H9 (cell line): ENCODE measurements around the gene CEP55. TPM values are rescaled to one million over a fixed set of nuclear protein-coding genes. Genes with fewer than 3 reads are reported as not detected.

Experiments used
- DNase-seq: peaks from one replicate; pipeline ENCODE4 v3.0.0-alpha.2; 2017
- H2AFZ ChIP-seq: one replicate; pipeline ENCODE4 v1.6.1; 2013; ENCODE audit warnings: mild to moderate bottlenecking, low read length, control low read depth, moderate library complexity
- H2AK5ac ChIP-seq: 2 replicates; pipeline ENCODE4 v1.6.1; 2013; ENCODE audit warnings: low read length, control low read depth, mixed read lengths; ENCODE audit not compliant: insufficient read length
- H2BK120ac ChIP-seq: one replicate; pipeline ENCODE4 v1.6.1; 2013; ENCODE audit warnings: low read depth, mild to moderate bottlenecking, low read length, control low read depth, inconsistent platforms; ENCODE audit not compliant: poor library complexity, severe bottlenecking
- H2BK12ac ChIP-seq: 2 replicates; pipeline ENCODE4 v1.6.1; 2013; ENCODE audit warnings: low read length, control low read depth, mixed read lengths, low read depth; ENCODE audit not compliant: insufficient read length
- H2BK15ac ChIP-seq: 2 replicates; pipeline ENCODE4 v1.6.1; 2013; ENCODE audit warnings: low read depth, low read length, control low read depth
- H2BK20ac ChIP-seq: one replicate; pipeline ENCODE4 v1.6.1; 2013; ENCODE audit warnings: low read depth, mild to moderate bottlenecking, low read length, control low read depth, inconsistent platforms; ENCODE audit not compliant: poor library complexity, severe bottlenecking
- H2BK5ac ChIP-seq: 2 replicates; pipeline ENCODE4 v1.6.1; 2013; ENCODE audit warnings: low read length, control low read depth, mixed read lengths; ENCODE audit not compliant: insufficient read length
- H3K14ac ChIP-seq: 2 replicates; pipeline ENCODE4 v1.6.1; 2013; ENCODE audit warnings: low read length, control low read depth; ENCODE audit not compliant: insufficient read depth
- H3K18ac ChIP-seq: 2 replicates; pipeline ENCODE4 v1.6.1; 2013; ENCODE audit warnings: low read depth, mild to moderate bottlenecking, mixed read lengths, low read length, control low read depth; ENCODE audit not compliant: insufficient read length
- H3K23ac ChIP-seq: 2 replicates; pipeline ENCODE4 v1.6.1; 2013; ENCODE audit warnings: low read length, control low read depth, mixed read lengths, low read depth; ENCODE audit not compliant: insufficient read length
- H3K23me2 ChIP-seq: 2 replicates; pipeline ENCODE4 v1.6.1; 2013; ENCODE audit warnings: low read depth, mild to moderate bottlenecking, mixed read lengths, low read length, control low read depth; ENCODE audit not compliant: insufficient read length, poor library complexity, severe bottlenecking
- H3K27ac ChIP-seq: 2 replicates; pipeline ENCODE4 v1.5.1; 2013; ENCODE audit warnings: low read length, control low read depth, mixed read lengths, low read depth; ENCODE audit not compliant: insufficient read length
- H3K27me3 ChIP-seq: 2 replicates; pipeline ENCODE4 v1.6.1; 2013; ENCODE audit warnings: low read length, control low read depth, inconsistent platforms; ENCODE audit not compliant: insufficient read depth
- H3K4ac ChIP-seq: 2 replicates; pipeline ENCODE4 v1.6.1; 2013; ENCODE audit warnings: low read depth, mild to moderate bottlenecking, control low read depth, inconsistent platforms, low read length, moderate library complexity
- H3K4me1 ChIP-seq: 2 replicates; pipeline ENCODE4 v1.6.1; 2013; ENCODE audit warnings: low read length, control low read depth, inconsistent platforms; ENCODE audit not compliant: insufficient read depth
- H3K4me2 ChIP-seq: 2 replicates; pipeline ENCODE4 v1.6.1; 2013; ENCODE audit warnings: low read length, control low read depth, mixed read lengths; ENCODE audit not compliant: insufficient read length, insufficient read depth
- H3K56ac ChIP-seq: 2 replicates; pipeline ENCODE4 v1.6.1; 2013; ENCODE audit warnings: low read depth, mild to moderate bottlenecking, mixed read lengths, low read length, control low read depth; ENCODE audit not compliant: insufficient read length
- H3K79me1 ChIP-seq: 2 replicates; pipeline ENCODE4 v1.6.1; 2013; ENCODE audit warnings: low read depth, mild to moderate bottlenecking, moderate library complexity, low read length, control low read depth, inconsistent platforms; ENCODE audit not compliant: insufficient read depth, poor library complexity, severe bottlenecking
- H3K79me2 ChIP-seq: 2 replicates; pipeline ENCODE4 v1.6.1; 2013; ENCODE audit warnings: low read length, control low read depth, inconsistent platforms; ENCODE audit not compliant: insufficient read depth
- H3K9ac ChIP-seq: 2 replicates; pipeline ENCODE4 v1.6.1; 2013; ENCODE audit warnings: low read length, control low read depth, mixed read lengths; ENCODE audit not compliant: insufficient read length; ENCODE audit errors: extremely low read depth
- H3K9me3 ChIP-seq: one replicate; pipeline ENCODE4 v1.6.1; 2013; ENCODE audit warnings: low read depth, low read length, inconsistent platforms; ENCODE audit not compliant: control insufficient read depth
- H3T11ph ChIP-seq: one replicate; pipeline ENCODE4 v1.6.1; 2013; ENCODE audit warnings: mild to moderate bottlenecking, low read length, control low read depth, inconsistent platforms
- H4K20me1 ChIP-seq: one replicate; pipeline ENCODE4 v1.6.1; 2013; ENCODE audit not compliant: control insufficient read depth, insufficient read length, insufficient read depth
- H4K5ac ChIP-seq: 2 replicates; pipeline ENCODE4 v1.6.1; 2013; ENCODE audit warnings: low read depth, mild to moderate bottlenecking, mixed read lengths, low read length, control low read depth; ENCODE audit not compliant: insufficient read length
- H4K8ac ChIP-seq: replicated peaks from 2 replicates; pipeline ENCODE4 v1.6.1; 2013; ENCODE audit warnings: low read length, control low read depth, mixed read lengths, low read depth; ENCODE audit not compliant: insufficient read length
- H4K91ac ChIP-seq: 2 replicates; pipeline ENCODE4 v1.6.1; 2013; ENCODE audit warnings: low read depth, mild to moderate bottlenecking, moderate library complexity, mixed read lengths, low read length, control low read depth; ENCODE audit not compliant: insufficient read length
- H3K27ac Mint-ChIP-seq, 3 experiments: 2 replicates in 2 of 3; 3 replicates in 1 of 3; pipeline ENCODE4 v1.8.0; 2020 to 2021; ENCODE audit warnings: mixed read lengths in 3 of 3, mild to moderate bottlenecking in 1 of 3, moderate library complexity in 1 of 3
- H3K27me3 Mint-ChIP-seq: 2 replicates; pipeline ENCODE4 v1.8.0; 2021; ENCODE audit warnings: low read depth, mild to moderate bottlenecking, moderate library complexity, mixed read lengths
- H3K36me3 Mint-ChIP-seq, 3 experiments: 2 replicates in 2 of 3; 3 replicates in 1 of 3; pipeline ENCODE4 v1.8.0; 2020 to 2021; ENCODE audit warnings: low read depth in 3 of 3, mixed read lengths in 3 of 3; ENCODE audit not compliant: insufficient read depth in 1 of 3
- H3K4me1 Mint-ChIP-seq, 2 experiments: 2 replicates each; pipeline ENCODE4 v1.8.0; 2020; ENCODE audit warnings: mixed read lengths in 2 of 2
- H3K4me3 Mint-ChIP-seq, 2 experiments: 2 replicates in 1 of 2; 3 replicates in 1 of 2; pipeline ENCODE4 v1.8.0; 2020 to 2021; ENCODE audit warnings: mild to moderate bottlenecking in 2 of 2, mixed read lengths in 2 of 2, moderate library complexity in 1 of 2
- H3K9me3 Mint-ChIP-seq, 2 experiments: 2 replicates in 1 of 2; 3 replicates in 1 of 2; pipeline ENCODE4 v1.8.0; 2020; ENCODE audit warnings: mild to moderate bottlenecking in 2 of 2, mixed read lengths in 2 of 2, moderate library complexity in 1 of 2
- CTCF ChIP-seq: fragments of 200-600 bp; sonication (generic); conservative IDR thresholded peaks from 3 replicates; pipeline ENCODE4 v1.8.0; 2021; ENCODE audit warnings: antibody characterized with exemption, mild to moderate bottlenecking
- WGBS: extraction: QIAGEN DNeasy Blood & Tissue Kit; methylation state at CpG from one replicate; pipeline ENCODE4 v1.1.7; 2013; ENCODE audit warnings: missing lambda C conversion rate, low lambda C conversion rate, mixed read lengths; ENCODE audit not compliant: insufficient read length; ENCODE audit errors: extremely low coverage; 5-methylcytosine and 5-hydroxymethylcytosine counted together
- total RNA-seq: library from RNA; stranded (reverse); gene quantifications from 2 replicates; pipeline ENCODE4 v1.2.1, GENCODE V29; 2021

Gene CEP55
- total RNA-seq, 1 experiment from 2014 or later: 17.8 TPM

GRCh38 chr10:93505075-93505474, 8.7 kb downstream of the CEP55 start:
- Histone ChIP-seq H3K9ac (no peak overlapping the region), H4K5ac (no peak overlapping the region), H3K27me3 (no peaks in the 10 kb centered on the region), H3K4me2 (no peak overlapping the region), H2BK12ac (no peak overlapping the region), H3K79me2 (no peaks in the 10 kb centered on the region), H3K23ac (no peak overlapping the region), H4K8ac (no peak overlapping the region), H4K91ac (no peak overlapping the region), H3K79me1 (no peaks in the 10 kb centered on the region), H2BK120ac (no peak overlapping the region), H3K23me2 (no peaks in the 10 kb centered on the region), H2BK20ac (no peak overlapping the region), H4K20me1 (no peaks in the 10 kb centered on the region), H2BK5ac (no peak overlapping the region), H3K4me1 (no peaks in the 10 kb centered on the region), H3K56ac (no peak overlapping the region), H3T11ph (no peak overlapping the region), H3K9me3 (no peaks in the 10 kb centered on the region), H2BK15ac (no peak overlapping the region), H3K27ac (no peak overlapping the region), H2AFZ (no peak overlapping the region), H3K18ac (no peak overlapping the region), H2AK5ac (no peak overlapping the region), H3K4ac (no peak overlapping the region), H3K14ac (no peak overlapping the region)
- Mint-ChIP-seq H3K4me1 (no peaks in the 10 kb centered on the region), H3K9me3 (no peaks in the 10 kb centered on the region), H3K27me3 (no peaks in the 10 kb centered on the region), H3K4me3 (no peak overlapping the region), H3K27ac (no peak overlapping the region), H3K36me3 (peaks cover 7 to 66% (median 64%) of the 10 kb centered on the region in 3 experiments; a peak in 6 of 7 replicates)
- DNase-seq: no peak
- WGBS: no CpG with 5 or more reads among the region's 2 CpGs
- no peak for TF ChIP-seq CTCF
